GM18870 (cell line): Measurements from ENCODE around the gene CUL3.
"Not testable (repeated sequence)": the region's sequence is repeated elsewhere in the genome, so short reads cannot be mapped to it uniquely, and the experiment has no call there.

ENCODE experiments used
- ATAC-seq: cut with Tn5 transposase; IDR thresholded peaks from one replicate; pipeline ENCODE4 v1.9.1; 2021; ENCODE audit warnings: moderate library complexity; ENCODE audit not compliant: unreplicated experiment

Gene CUL3

GRCh38 chr2:224485081-224486014 lies 99.8 kb downstream of the CUL3 start:
- ATAC-seq, result not testable (repeated sequence)

- ATAC-seq, result no peak
These were observed 105.3 kb downstream of the CUL3 start for GRCh38 chr2:224479826-224480225.

- no peak for ATAC-seq
These were observed 112.3 kb downstream of the CUL3 start for GRCh38 chr2:224472827-224473226.

GRCh38 chr2:224472137-224472536 lies 113.0 kb downstream of the CUL3 start:
- no peak for ATAC-seq

- ATAC-seq, result no peak
These were observed 115.7 kb downstream of the CUL3 start for GRCh38 chr2:224469374-224469964.

GRCh38 chr2:224466304-224466895 lies 118.8 kb downstream of the CUL3 start:
- ATAC-seq, result no peak

GRCh38 chr2:224461391-224461790 lies 123.8 kb downstream of the CUL3 start:
- no peak for ATAC-seq

- ATAC-seq, result no peak
These were observed 127.6 kb downstream of the CUL3 start for GRCh38 chr2:224457408-224458096.

- ATAC-seq, result no peak
These were observed 131.3 kb downstream of the CUL3 start for GRCh38 chr2:224453892-224454291.

- ATAC-seq, result no peak
These were observed 135.7 kb downstream of the CUL3 start for GRCh38 chr2:224449212-224450147.

- no peak for ATAC-seq
These were observed 136.9 kb downstream of the CUL3 start for GRCh38 chr2:224448236-224448635.

- ATAC-seq, result no peak
These were observed 140.4 kb downstream of the CUL3 start for GRCh38 chr2:224444783-224445182.

- ATAC-seq, result no peak
These were observed 141.1 kb downstream of the CUL3 start for GRCh38 chr2:224444021-224444420.

- ATAC-seq, result no peak
These were observed 142.8 kb downstream of the CUL3 start for GRCh38 chr2:224442071-224442967.

- no peak for ATAC-seq
These were observed 144.2 kb downstream of the CUL3 start for GRCh38 chr2:224440988-224441387.

- no peak for ATAC-seq
These were observed 146.4 kb downstream of the CUL3 start for GRCh38 chr2:224438726-224439125.

- no peak for ATAC-seq
These were observed 148.5 kb downstream of the CUL3 start for GRCh38 chr2:224436634-224437033.

GRCh38 chr2:224434618-224435017 lies 150.5 kb downstream of the CUL3 start:
- no peak for ATAC-seq

- ATAC-seq, result no peak
These were observed 151.7 kb downstream of the CUL3 start for GRCh38 chr2:224433442-224433841.
